ENCODE measurements around the gene EDC4.
"Not testable (repeated sequence)": the region's sequence is repeated elsewhere in the genome, so short reads cannot be mapped to it uniquely, and the experiment has no call there.

EDC4 gene

DNA sequence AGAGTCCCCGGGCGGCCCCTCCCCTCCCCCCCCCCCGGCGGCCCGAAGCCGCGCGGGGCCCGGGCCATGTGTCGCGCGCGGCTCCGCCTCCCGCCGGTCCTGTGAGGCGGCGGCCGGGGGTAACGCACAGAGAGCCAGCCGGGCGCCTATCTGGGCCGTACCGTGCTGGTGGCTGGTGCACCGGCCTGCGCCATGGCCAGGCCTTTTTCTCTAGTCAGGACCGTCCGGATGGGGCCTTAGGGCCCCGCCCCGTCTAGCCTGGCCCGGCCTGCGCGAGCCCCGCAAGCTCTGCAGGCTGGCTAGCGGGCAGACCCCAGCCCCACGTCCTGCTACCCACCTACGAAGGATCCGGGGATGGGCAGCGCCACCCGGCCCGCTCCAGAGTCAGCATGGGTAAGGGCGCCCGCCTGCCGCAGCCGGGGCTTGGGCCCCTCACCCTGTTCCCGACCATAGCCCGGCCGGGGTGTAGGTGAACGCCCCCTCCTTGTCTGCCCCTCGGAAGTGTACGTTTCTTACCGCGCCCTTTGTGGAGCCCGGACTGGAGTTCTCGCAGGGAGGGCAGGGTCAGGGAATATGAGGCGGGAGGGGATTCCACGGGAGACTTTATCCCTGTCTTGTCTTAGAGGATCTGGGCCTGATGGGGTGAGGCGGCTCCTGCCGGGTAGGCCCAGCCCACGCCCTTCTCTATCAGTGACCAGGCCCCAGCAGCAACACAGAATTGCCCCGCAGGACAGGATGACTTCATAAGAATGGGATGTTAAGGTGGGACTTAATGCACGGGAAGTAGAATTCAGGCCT lies 25.6 kb upstream of the EDC4 start, which contains the start of gene CENPT:
CENPT (minus strand) TSS at position 630 of the 798 bp plus-strand sequence. CDS start 13,834 bp downstream, outside the sequence.
- DNase-seq = peak; percentile 44 to 53

DNA sequence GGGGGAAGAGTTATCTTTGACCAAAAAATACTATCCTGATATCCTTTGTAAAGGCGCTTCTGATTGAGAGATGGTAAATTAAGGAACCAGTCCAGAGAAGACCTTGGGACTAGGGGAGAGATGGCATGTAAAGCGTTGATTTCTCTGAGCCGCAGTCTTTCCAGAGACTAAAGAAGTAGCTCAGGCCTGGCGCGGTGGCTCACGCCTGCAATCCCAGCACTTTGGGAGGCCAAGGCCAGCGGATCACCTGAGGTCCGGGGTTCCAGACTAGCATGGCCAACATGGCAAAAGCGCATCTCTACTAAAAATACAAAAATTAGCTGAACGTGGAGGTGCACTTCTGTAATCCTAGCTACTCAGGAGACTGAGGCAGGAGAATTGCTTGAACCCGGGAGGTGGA lies 24.7 kb upstream of the EDC4 start:
- no peak for DNase-seq

DNA sequence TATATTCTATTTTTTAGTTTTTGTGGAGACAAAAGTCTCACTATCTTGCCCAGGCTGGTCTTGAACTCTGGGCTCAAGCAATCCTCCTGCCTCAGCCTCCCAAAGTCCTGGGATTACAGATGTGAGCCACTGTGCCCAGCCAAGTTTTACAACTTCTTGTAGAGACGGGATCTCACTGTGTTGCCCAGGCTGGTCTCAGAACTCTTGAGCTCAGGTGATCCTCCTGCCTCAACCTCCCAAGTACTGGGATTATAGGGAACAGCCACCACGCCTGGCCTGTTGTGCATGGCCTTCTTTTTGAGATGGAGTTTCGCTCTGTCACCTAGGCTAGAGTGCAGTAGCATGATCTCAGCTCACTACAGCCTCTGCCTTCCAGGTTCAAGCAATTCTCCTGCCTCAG lies 19.2 kb upstream of the EDC4 start:
- no peak for DNase-seq

DNA sequence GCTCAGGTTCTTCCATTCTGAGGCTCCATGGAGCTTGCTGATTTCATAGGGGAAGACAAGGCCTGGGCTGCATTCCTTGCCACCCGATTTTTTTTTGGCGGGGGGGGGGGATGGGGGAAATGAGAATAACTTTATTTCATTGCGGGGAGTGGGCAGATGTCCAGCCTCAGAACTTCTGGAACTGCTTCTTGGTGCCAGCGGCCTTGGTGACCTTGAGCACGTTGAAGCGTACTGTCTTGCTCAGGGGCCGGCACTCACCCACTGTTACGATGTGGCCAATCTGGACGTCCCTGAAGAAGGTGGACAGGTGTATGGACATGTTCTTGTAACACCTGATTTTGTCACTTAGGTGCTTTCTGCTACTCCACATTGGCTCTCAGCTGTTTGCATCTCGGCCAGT lies 17.1 kb upstream of the EDC4 start:
- DNase-seq = no peak

DNA sequence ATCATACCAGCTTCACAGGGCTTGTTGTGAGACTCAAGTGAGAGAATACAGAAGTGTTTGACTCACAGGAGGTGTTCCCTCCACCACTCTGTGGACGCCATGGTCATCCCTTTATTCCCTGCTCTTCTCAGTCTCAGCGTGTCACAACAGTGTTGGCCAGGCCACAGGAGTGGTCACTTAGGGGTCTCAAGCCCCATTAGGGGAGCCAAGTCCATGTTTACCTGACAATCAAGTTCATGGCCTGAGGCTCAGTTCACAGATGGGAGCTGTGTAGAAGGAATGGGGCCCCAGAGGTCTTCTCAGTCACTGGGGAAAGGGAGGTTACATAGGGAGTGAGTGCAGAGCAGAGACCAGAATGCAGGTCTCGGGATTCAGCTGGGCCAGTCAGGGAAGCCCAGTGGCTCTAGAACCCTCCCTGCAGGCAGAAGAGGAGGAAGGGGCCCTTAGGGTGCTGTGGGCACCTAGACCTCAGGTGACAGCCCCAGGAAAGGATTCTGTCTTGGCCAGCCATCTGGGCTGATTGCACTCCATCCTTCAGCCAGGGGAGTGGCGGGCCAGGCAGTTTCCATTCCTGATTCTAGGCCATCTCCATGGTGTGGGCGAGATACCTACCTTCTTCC lies 15.8 kb upstream of the EDC4 start:
- DNase-seq = no peak

DNA sequence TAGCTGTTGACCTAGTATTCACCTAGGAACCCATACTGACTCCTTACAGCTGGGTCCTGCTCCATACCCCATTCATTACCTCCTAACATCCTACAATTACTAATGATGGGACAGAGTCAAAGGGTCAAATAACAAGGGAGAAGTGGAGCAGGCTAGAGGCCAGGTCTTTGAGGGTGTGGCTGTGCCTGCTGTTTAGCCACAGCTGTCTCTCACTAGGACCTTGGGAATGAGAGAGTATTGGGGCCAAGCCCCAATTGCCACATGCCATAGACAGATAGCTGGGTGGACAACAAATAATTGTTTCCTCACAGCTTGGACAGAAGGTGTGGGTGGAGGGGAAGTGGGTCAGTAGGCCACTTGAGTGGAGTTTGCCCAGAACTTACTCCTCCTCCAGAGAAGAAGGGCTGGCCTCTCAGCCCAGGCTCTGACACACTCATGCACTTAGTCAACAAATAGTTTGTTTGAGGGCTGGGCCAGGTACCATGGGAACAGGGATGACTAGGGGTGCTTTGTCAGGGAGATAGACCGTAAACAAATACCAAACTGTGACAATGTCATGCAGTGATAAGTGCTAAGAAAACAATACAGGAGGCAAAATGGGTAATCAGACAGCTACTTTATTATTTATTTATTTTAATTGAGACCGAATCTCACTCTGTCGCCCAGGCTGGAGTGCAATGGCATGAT lies 15.2 kb upstream of the EDC4 start:
- no peak for DNase-seq

DNA sequence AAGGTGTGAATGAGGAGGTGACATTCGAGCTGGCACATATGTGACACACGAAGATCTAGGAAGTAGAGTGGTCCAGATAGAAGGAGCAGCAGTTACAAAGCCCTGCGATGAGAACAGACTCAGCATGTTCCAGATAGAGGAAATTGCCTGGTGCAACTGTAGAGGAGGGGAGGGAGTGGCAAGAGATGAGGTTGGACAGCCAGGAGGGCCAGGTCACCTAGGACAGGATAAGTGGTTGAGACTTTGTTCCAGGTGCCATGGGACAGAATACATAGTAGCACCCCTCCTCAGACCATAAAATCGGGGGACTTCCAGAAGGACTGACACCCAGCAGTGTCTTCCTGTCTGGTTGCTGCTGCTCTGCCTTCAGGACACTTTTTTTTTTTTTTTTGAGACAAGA lies 14.4 kb upstream of the EDC4 start:
- no peak for DNase-seq

DNA sequence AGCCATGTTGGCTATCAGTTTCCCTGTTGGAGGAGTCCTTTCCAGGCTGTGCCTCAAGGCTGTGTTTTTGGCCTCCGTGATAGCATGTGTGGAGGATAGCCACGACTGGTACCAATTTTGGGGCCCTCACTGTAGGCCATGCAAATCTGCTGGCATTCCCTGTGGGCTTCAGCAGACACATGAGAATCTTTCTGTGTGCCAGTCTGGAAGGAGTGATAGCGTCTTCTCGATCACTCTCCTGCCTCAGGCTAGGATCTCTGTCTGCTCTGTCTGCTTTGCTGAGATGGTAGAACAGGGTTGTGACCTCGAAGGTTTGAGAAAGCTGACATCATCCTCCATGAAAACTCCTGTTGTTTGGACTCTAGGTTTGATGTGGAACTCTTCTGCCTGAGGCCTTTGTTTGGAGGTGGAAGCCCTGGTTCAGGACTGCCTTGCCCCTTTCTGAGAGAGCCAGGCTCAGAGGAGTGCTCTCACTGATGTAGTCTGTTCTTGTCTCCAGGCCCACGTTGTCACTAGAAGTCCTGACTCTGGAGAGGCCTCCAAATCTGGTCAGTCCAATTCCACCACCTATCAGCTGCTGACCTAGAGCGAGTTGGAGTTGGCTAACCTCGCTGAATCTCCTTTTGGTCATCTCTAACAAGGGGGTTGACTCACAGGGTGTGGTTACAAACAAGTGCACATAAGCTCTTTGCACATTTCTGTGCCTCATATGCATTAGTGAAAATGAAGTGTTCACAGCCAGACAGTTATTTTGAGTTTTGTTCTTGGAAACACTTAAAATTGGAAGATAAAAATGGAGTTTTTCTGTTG lies 12.1 kb upstream of the EDC4 start:
- no peak for DNase-seq

DNA sequence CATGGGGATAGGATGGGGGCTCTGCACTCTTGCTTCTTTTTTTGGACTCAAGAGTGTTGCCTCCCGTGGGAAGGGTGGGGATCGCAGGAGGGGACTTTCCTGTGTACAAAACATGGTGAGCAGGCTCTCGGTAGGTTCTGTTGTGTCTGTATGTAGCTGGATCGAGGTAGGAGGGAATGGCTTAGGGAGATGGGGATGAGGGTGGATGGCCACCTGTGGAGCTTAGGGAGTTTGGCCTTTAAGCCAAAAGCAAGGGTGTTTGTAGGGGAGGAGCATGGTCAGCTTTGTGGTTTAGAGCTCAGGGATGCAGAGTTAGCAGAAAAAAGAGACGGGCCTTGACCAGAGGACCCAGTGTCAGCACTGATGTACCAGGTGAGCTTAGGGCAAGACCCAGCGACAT lies 11.0 kb upstream of the EDC4 start:
- no peak for DNase-seq

DNA sequence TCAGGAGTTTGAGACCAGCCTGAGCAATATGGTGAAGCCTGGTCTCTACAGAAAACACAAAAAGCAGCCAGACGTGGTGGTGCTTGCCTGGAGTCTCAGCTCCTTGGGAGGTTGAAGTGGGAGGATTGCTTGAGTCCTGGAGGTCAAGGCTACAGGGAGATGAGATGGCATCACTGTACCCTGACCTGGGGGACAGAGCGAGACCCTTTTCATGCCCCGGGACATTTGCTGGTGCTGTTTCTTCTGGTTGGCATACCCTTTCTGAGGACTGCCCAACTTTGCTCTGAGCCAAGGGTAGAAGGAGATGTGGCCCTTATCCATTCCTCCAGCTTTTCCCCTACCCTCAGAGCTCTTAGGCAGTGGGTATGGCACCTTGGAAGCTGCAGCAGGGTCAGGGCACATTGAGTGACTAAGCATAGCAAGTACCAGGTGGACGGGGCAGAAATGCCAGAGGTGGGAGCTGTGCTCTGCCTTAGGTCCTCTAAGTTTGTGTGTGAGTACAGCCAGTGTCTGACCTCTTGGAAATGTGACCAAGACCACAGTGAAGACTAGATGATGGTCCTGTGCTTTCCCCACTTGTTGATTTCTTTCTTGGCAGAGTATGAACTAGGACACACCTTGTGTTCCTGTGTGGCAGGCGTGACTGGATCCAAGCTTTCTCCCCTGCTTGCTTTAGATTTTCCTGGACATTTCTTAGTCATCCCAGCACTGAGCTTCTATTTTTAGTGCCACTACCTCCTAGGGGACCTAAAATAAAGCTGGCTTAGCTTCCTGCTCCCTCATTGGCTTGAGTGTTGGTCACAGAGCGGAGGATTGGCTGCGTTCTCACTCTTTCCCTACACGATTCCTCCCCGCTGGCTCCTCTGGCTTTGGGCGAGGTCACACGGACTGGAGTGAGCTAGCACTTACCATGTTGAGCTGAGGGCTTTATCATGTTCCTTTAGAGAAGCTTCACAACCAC lies 9.9 kb upstream of the EDC4 start:
- DNase-seq = no peak

DNA sequence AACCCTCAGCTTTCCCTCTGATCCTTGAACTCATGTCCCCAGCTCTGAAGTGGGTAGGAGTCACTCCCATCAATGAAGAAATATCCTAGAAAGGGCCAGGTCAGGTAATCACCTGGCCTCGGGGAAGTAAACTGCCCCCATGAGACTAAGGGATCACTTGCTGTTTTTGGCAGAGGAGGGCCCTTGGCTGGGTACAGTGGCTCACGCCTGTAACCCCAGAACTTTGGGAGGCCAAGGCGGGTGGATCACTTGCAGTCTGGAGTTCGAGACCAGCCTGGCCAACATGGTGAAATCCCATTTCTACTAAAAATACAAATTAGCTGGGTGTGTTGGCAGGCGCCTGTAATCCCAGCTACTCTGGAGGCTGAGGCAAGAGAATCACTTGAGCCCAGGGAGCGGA lies 8.8 kb upstream of the EDC4 start:
- DNase-seq = not testable (repeated sequence)

DNA sequence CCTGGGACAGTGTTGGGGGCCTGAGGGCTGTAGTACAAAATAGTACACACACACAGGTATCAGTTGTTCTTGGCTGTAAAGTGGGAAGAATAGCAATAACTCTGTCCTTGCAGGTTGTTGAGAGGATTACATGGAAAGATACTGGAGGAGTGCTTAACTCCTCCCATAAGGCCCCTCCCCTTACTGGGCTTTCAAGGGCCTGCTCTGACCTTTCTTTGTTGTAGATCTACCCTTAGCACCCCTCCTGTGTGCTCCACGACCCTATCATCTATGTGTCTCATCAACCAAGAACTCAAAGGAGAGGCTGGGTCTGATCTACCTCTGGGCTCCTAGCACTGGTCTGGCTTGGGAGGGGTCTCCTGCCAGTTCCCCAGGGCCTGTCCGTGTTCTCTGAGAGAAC lies 8.3 kb upstream of the EDC4 start:
- DNase-seq = no peak

DNA sequence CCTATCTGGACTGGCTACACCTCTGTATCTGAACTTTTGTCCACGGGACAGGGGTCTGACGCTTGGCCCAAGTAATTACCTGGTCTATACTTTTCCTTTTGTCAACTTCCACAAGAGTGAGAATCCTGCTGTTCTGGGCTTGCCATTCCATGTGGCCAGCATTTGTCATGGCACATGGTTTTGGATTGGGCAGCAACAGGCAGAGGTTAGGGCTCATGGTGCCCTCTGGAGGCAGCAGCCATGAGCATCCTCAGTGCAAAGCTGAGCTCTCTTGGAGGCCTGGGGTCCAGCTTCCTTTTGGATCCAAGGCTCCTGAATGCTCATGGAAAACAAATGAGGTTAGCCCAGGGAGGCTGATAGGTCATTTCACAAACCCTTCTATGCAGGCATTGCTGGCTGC lies 7.5 kb upstream of the EDC4 start:
- peak; percentile 16 to 36 for DNase-seq

DNA sequence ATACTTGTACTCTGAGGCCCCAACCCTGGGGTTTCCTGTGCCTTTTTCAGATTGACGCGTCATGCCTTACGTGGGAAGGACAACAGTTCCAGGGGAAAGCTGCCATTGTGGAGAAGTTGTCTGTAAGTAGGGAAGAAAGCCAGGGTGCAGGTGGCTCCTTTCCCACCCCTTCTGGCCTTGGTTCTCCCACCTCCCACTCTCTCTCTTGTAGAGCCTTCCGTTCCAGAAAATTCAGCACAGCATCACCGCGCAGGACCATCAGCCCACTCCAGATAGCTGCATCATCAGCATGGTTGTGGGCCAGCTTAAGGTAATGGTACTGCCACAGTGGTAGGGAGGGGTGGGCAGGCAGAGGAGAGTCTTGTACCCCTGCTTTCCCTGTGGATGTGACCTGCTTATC lies 4.6 kb upstream of the EDC4 start:
- DNase-seq = no peak

DNA sequence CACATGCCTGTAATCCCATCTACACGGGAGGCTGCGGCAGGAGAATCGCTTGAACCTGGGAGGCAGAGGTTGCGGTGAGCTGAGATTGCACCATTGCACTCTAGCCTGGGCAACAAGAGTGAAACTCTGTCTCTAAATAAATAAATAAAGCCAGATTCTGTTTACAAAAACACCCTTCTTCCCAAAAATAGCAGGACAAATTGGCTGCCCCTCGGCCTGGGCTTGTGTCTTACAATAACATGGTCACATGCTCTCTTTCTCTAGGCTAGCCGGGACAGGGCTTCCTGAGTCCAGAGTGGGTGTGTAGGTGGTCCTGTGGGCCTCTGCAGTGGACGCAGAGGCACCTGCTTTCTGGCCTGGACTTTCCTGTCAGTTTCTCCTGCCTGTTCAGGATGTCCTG lies 3.2 kb upstream of the EDC4 start:
- DNase-seq = no peak

DNA sequence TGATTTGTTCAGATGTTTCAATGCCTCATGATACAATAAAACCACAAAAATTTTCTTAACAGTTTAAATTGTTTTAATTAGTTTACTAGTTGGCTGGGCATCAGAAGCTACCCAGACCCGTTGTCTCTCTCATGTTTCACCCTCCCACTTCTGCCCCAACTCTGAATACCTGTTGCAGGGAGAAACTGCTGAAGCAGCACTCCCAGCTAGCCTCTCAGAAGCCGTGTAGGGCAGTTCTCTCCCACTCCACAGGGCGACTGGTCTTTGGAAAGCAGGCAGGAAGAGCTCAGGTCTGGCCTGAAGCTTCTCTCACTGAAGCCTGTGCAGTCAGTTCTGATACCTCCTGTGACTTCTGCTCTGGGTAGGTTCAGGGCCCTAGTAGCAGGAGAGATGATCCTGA lies 1.6 kb upstream of the EDC4 start:
- no peak for DNase-seq

DNA sequence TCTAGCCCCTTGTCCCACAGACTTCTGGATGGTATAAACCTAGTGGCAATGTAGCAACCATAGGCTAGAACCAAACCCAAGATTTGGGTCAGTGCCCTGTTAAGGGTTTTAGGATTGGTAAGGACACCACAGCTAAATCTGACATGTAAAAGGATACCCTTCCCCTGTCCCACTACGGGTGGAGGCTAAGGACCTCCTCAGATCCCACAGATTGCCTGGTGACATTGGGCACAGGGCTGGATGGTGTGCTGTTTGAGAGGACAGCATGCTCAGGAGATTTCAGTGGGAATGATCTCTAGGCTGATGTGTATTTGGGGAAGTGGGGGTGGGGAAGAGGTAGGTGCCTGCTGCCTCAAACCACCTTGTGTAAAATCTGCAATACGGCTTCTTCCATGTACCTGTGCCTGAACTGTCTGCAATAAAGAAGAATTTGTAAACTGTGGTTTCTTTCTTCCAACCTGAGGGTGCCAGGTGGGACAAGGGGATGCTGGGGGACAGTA lies 671 bp upstream of the EDC4 start:
- DNase-seq = no peak

DNA sequence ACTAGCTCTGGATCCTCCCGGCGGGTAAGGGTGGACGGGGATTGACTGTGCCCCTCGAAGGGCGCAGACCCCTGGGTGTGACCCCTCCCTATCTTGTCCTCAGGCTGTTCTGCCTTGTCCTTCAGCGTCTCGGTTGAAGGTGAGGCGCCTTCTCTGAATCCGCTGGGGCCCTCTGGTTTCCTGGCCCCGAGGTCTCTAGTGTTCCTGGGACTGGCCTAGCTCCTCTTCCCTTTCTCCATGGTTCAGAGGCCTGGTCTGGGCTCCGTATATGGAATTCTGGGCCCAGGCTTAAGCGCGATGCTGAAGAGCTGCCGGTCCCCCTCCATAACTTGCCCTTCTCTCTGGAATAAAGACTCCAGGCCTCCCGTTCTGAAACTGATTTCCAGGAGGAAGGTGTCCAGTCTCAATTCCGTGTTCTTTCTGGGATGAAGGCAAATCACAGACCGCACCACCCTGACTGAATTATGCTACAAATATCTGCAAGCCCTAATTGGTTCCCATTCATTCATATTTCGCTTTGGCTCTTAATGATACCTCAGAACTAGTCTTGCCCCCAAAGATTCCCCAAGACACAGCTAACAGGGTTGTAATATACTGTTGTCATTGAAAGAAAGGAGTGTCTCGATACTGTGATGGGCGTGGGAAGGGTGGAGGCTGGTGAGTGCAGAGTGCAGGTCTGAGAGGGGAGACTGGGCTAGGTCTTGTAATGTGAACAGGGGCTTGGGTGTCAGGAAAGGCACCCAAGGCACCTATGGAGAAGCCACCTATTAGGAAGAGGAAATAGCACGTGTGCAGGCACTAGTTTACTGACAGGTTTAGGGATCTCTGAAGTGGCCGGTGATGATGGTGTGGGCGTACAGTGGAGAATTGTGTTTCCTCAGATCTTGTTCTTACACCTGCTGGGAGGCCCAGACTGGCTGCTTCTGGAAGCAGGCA lies 851 bp downstream of the EDC4 start:
- DNase-seq = no peak

DNA sequence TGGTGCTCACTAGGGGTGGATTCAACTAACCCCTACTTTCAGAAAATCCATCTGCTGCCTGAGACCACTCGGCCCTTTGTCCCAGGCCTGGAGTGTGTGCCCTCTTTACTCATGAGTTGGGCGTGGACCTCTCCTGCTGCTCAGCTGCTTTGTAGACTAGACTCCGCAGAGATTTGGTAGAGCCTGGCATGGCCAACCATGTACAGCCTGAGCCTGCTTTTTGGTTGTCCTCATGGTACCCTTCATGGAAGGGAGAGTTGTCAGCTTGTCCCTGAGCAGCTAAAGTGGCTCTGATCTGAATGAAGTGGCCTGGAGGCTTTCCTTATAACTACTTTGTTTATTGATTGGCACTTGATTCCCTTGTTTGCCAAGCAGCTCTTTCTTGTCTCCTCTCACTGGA lies 1.5 kb downstream of the EDC4 start:
- no peak for DNase-seq

DNA sequence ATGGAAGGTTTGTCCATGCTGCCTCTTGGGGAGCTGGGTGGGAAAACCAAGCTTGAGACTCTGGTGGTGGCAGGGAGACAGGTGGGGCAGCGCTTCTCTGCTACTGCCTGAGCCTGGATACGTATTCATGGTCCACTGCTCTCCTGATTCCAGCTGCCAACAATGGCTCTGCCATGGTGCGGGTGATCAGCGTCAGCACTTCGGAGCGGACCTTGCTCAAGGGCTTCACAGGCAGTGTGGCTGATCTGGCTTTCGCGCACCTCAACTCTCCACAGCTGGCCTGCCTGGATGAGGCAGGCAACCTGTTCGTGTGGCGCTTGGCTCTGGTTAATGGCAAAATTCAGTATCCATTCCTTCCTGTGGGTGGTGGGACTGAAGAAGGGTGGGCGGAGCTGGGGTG lies 4.2 kb downstream of the EDC4 start:
- DNase-seq = no peak

DNA sequence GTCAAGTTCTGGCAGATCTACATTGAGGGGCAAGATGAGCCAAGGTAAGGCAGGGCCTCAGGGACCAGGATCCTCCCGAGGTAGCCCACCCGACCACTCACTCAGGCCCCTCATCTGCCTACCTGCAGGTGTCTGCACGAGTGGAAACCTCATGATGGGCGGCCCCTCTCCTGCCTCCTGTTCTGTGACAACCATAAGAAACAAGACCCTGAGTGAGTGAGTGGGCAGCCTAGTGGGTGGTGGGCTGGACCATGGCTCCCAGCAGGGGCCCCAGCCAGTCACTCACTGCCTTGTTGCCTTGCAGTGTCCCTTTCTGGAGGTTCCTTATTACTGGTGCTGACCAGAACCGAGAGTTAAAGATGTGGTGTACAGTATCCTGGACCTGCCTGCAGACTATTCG lies 5.4 kb downstream of the EDC4 start:
- no peak for DNase-seq
